PC-3 (cell line): Measurements from ENCODE around the gene CXADR. TPM values are rescaled to one million over a fixed set of nuclear protein-coding genes. Genes with fewer than 3 reads are reported as not detected.

Experiments used
- ATAC-seq: fragments of 200-7000 bp; cut with Tn5 transposase; 2 replicates; pipeline ENCODE4 v1.9.1; 2020; ENCODE audit warnings: mild to moderate bottlenecking, moderate library complexity
- BruUV-seq: library from RNA; stranded (reverse); fragments of 400-500 nt; replicated peaks from 2 replicates; lab custom pipeline; 2021; lab: Mats Ljungman, UMichigan
- CTCF ChIA-PET: fragments of 300-600 bp; sonication (Branson Sonifier 250); formaldehyde crosslinking; loops from one replicate; lab custom pipeline; 2022; ENCODE audit warnings: antibody characterized with exemption; lab: Charles Lee
- POLR2A ChIA-PET: fragments of 300-600 bp; sonication (Branson Sonifier 250); formaldehyde crosslinking; loops from one replicate; lab custom pipeline; 2022; ENCODE audit warnings: antibody characterized with exemption; ENCODE audit not compliant: unreplicated experiment; lab: Charles Lee
- DNase-seq: peaks from one replicate; pipeline ENCODE4 v3.0.0-alpha.2; 2015
- H2AFZ ChIP-seq: fragments of 300-600 bp; sonication (generic); 2 replicates; pipeline ENCODE4 v1.6.0; 2016; ENCODE audit warnings: antibody characterized with exemption, low read length
- H3F3A ChIP-seq: fragments of 300-600 bp; sonication (generic); one replicate; pipeline ENCODE4 v1.6.0; 2017; ENCODE audit warnings: antibody characterized with exemption, low read length, control low read depth, mild to moderate bottlenecking; ENCODE audit not compliant: unreplicated experiment
- H3K27ac ChIP-seq: fragments of 300-600 bp; sonication (generic); 2 replicates; pipeline ENCODE4 v1.5.1; 2016; ENCODE audit warnings: mild to moderate bottlenecking, low read length
- H3K27me3 ChIP-seq: fragments of 300-600 bp; sonication (generic); 2 replicates; pipeline ENCODE4 v1.6.1; 2016; ENCODE audit warnings: low read length, mixed read lengths
- H3K36me3 ChIP-seq: fragments of 300-600 bp; sonication (generic); 2 replicates; pipeline ENCODE4 v1.6.1; 2016; ENCODE audit warnings: low read depth, mixed run types, low read length, mixed read lengths
- H3K4me1 ChIP-seq: fragments of 300-600 bp; sonication (generic); 2 replicates; pipeline ENCODE4 v1.5.1; 2016; ENCODE audit warnings: low read length; ENCODE audit not compliant: insufficient read depth
- H3K4me2 ChIP-seq: fragments of 300-600 bp; sonication (generic); 2 replicates; pipeline ENCODE4 v1.6.0; 2016; ENCODE audit warnings: low read length
- H3K4me3 ChIP-seq: fragments of 300-600 bp; sonication (generic); 2 replicates; pipeline ENCODE4 v1.5.1; 2016; ENCODE audit warnings: mild to moderate bottlenecking, low read length, mixed read lengths
- H3K79me2 ChIP-seq: fragments of 300-600 bp; sonication (generic); 2 replicates; pipeline ENCODE4 v1.6.1; 2017; ENCODE audit warnings: low read length, mixed read lengths
- H3K9ac ChIP-seq: fragments of 300-600 bp; sonication (generic); 2 replicates; pipeline ENCODE4 v1.6.0; 2016; ENCODE audit warnings: mild to moderate bottlenecking, low read length
- H3K9me2 ChIP-seq: fragments of 300-600 bp; sonication (generic); replicated peaks from 2 replicates; pipeline ENCODE4 v1.6.1; 2016; ENCODE audit warnings: mixed run types, low read length, mixed read lengths
- H3K9me3 ChIP-seq: fragments of 300-600 bp; sonication (generic); 2 replicates; pipeline ENCODE4 v1.6.1; 2016; ENCODE audit warnings: low read length, mixed read lengths
- H4K20me1 ChIP-seq: fragments of 300-600 bp; sonication (generic); 2 replicates; pipeline ENCODE4 v1.6.1; 2016; ENCODE audit warnings: low read length, mixed read lengths
- EZH2 ChIP-seq: fragments of 300-600 bp; sonication (generic); IDR thresholded peaks from one replicate; pipeline ENCODE4 v1.6.1; 2017; ENCODE audit warnings: antibody characterized with exemption, mild to moderate bottlenecking, low read length; ENCODE audit not compliant: unreplicated experiment
- EZH2phosphoT487 ChIP-seq: fragments of 300-600 bp; sonication (generic); IDR thresholded peaks from 2 replicates; pipeline ENCODE4 v1.6.1; 2018; ENCODE audit warnings: mild to moderate bottlenecking, antibody characterized with exemption, low read length, borderline replicate concordance
- intact Hi-C: fragments of 100-400 bp; cut with micrococcal nuclease; formaldehyde crosslinking; loops from 2 replicates; pipeline ENCODE4 v1.9.0; 2023
- total RNA-seq: library from RNA; depleted of rRNA; stranded (reverse); fragments of >200 nt; gene quantifications from 2 replicates; pipeline ENCODE4 v1.2.3, GENCODE V29; 2014
- TF ChIP-seq, protein P1 (sequence below): fragments of 300-600 bp; sonication (generic); conservative IDR thresholded peaks from 2 replicates; pipeline ENCODE4 v1.5.1; 2017; ENCODE audit warnings: antibody characterized with exemption, low read depth, mild to moderate bottlenecking, low read length

Gene CXADR
- total RNA-seq, 1 experiment from 2014 or later: 11.2 TPM

DNA sequence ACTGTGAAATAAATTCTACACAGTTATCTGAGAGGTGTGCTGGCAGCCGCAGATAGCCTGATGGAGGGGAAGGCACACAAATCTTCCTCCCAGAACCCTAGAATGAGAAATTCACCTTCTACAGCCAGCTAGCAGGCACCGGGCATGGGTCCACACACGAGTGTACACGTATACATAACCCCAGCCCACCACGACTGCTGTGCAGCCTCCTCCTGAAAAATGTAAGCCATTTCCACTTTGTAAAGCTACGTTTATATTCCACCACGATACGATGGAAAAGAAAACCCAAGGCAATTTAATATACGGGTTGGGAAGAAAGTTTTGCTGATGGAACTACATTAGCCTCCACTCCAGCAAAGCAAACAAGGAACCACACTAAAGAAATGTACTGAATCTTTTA lies 98.1 kb downstream of the CXADR start:
- Histone ChIP-seq H3K4me3 (peak overlapping the region; percentile 69), H3K79me2 (peaks cover 22% of the 10 kb centered on the region), H3K4me2 (peak overlapping the region; percentile 84), H3K36me3 (no peaks in the 10 kb centered on the region), H3K9me2 (no peaks in the 10 kb centered on the region), H3K27me3 (no peaks in the 10 kb centered on the region; the same call in 1 of the 2 replicates), H3K4me1 (peaks cover 21% of the 10 kb centered on the region), H3F3A (no peaks in the 10 kb centered on the region), H3K9me3 (no peaks in the 10 kb centered on the region), H3K27ac (peak overlapping the region; percentile 12), H3K9ac (peak overlapping the region; percentile 38; the same call in 1 of the 2 replicates), H4K20me1 (no peaks in the 10 kb centered on the region), H2AFZ (peak overlapping the region; percentile 73)
- DNase-seq (no peak), ATAC-seq (peak; percentile 4)
- no TSS peak for BruUV-seq
- intact Hi-C loops: loop anchor here (1.0 kb wide), 1 partner anchor 208 kb away; the partner anchor contains the start of gene C21orf91
- TF ChIP-seq EZH2phosphoT487 (no peak), EZH2 (no peak)
- TF ChIP-seq, protein P1, sequence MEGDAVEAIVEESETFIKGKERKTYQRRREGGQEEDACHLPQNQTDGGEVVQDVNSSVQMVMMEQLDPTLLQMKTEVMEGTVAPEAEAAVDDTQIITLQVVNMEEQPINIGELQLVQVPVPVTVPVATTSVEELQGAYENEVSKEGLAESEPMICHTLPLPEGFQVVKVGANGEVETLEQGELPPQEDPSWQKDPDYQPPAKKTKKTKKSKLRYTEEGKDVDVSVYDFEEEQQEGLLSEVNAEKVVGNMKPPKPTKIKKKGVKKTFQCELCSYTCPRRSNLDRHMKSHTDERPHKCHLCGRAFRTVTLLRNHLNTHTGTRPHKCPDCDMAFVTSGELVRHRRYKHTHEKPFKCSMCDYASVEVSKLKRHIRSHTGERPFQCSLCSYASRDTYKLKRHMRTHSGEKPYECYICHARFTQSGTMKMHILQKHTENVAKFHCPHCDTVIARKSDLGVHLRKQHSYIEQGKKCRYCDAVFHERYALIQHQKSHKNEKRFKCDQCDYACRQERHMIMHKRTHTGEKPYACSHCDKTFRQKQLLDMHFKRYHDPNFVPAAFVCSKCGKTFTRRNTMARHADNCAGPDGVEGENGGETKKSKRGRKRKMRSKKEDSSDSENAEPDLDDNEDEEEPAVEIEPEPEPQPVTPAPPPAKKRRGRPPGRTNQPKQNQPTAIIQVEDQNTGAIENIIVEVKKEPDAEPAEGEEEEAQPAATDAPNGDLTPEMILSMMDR: no peak
- CTCF ChIA-PET: interaction anchor here (0.7 kb wide), 1 partner anchor 870 kb away, joined by 3 read pairs; no protein-coding TSS in a partner anchor
- POLR2A ChIA-PET: no interaction called here

DNA sequence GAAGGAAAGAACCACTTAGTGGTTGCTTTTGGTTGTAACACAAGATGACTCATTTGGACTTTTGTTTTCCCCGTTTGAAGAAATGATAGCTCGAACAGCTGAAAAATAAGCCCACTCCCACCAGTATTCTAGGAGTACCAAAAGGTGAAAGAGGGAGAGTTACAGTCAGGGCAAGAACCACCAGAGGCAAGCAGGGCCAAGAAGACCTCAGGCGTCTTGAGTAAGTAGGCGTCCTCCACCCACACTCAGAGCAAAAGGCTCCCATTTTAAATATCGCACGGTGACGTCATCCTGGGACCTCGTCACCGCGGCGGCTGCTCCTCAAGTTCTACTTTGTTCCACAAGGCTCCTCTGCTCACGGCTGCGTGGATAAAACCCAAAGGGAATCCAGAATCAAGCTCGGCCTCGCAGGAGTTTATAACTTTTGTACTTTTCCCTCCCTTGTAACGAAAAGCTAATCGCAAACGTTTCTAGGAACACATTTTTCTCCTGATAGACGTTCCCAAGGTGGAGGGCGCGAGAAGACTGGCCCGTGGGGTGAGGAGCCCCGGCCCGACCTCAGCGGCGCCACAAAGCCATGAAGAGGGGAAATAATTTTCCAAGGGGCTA lies 98.7 kb downstream of the CXADR start:
- no peak for TF ChIP-seq EZH2phosphoT487
- no peak for TF ChIP-seq EZH2
- TF ChIP-seq, protein P1: no peak
- POLR2A ChIA-PET: no interaction called here
- Histone ChIP-seq H3K79me2 (peaks cover 22% of the 10 kb centered on the region), H3K36me3 (no peaks in the 10 kb centered on the region), H3K9ac (peak overlapping the region; percentile 38), H3K4me3 (peak overlapping the region; percentile 69), H2AFZ (peak overlapping the region; percentile 73), H3K4me1 (peaks cover 21% of the 10 kb centered on the region), H3K4me2 (peak overlapping the region; percentile 84), H3K9me2 (no peaks in the 10 kb centered on the region), H3K27me3 (no peaks in the 10 kb centered on the region; the same call in 1 of the 2 replicates), H3F3A (no peaks in the 10 kb centered on the region), H3K9me3 (no peaks in the 10 kb centered on the region), H3K27ac (peak overlapping the region; percentile 12), H4K20me1 (no peaks in the 10 kb centered on the region)
- intact Hi-C loops: loop anchor here (1.0 kb wide), 1 partner anchor 208 kb away; the partner anchor contains the start of gene C21orf91
- ATAC-seq: peak; percentile 49
- CTCF ChIA-PET: interaction anchor here (0.6 kb wide), 1 partner anchor 224 kb away, joined by 3 read pairs; no protein-coding TSS in a partner anchor
- DNase-seq: peak; percentile 69
- BruUV-seq: TSS peak; percentile 79

DNA sequence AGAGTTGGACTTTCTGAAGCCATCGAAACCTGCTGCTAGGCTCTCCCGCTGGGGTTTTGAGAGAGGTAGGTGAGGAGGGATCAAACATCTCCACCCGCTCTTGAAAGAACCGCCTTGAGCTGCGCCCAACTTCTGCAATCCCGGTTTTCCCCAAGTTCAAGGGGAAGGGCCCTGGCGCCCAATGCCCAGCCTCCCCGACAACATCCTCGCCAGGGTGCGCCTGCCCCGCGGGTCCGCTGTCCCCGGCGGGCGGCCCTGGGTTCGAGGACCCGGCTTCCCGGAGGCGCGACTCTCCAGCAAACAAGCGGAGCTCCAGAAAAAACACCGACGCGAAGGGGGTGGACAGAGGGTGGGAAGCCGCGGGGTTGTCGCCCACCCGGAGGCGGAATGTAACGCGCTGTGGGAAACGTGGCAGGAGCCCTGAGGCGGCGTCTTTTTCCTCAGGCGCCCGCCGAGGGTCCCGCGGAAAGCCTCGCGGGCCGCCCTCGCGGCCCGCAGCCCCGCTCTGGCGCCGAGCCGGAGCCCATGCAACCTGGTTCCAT lies 99.3 kb downstream of the CXADR start:
- no peaks in the 10 kb centered on the region for H3F3A ChIP-seq
- H4K20me1 ChIP-seq: no peaks in the 10 kb centered on the region
- no peaks in the 10 kb centered on the region for H3K9me2 ChIP-seq
- H3K4me3 ChIP-seq: peak overlapping the region; percentile 69
- no peaks in the 10 kb centered on the region for H3K36me3 ChIP-seq
- BruUV-seq: no TSS peak
- TF ChIP-seq, protein P1: no peak
- TF ChIP-seq EZH2 (peak; percentile 52), EZH2phosphoT487 (no peak)
- peak overlapping the region; percentile 38 for H3K9ac ChIP-seq
- H3K4me1 ChIP-seq: peaks cover 21% of the 10 kb centered on the region
- peak overlapping the region; percentile 84 for H3K4me2 ChIP-seq
- H3K27ac ChIP-seq: peak overlapping the region; percentile 12
- H3K79me2 ChIP-seq: peaks cover 22% of the 10 kb centered on the region
- H3K27me3 ChIP-seq: no peaks in the 10 kb centered on the region; the same call in 1 of the 2 replicates
- no peaks in the 10 kb centered on the region for H3K9me3 ChIP-seq
- ATAC-seq (peak; percentile 20), DNase-seq (no peak)
- ChIA-PET CTCF (no interaction called here), POLR2A (no interaction called here)
- intact Hi-C loops: no loop called here
- H2AFZ ChIP-seq: peak overlapping the region; percentile 73
